ENCODE results near the gene MLLT3. TPM values are rescaled to one million over a fixed set of nuclear protein-coding genes. Genes with fewer than 3 reads are reported as not detected.

Gene MLLT3
- total and polyA plus RNA-seq, 8 donors = 6.5 to 48.7 (median 24.4) TPM

DNA sequence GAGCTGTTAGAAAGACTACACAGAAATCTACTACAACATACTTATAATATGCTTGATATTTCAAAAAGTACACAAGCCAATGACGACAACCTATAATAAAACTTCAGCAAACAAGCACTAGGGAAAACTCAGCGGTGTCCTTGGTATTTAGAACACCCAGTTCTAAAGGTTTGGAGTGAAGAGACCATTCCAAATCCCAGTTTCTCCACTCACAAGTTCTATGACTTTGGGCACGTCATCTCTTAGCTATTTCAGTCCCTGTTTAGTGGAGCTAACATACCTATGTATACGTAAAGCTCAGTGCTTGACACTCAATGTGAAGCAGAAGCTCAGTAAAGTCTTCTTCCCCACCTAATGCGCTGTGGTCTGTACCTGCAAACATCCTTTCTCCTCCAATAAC is 52.8 kb downstream of the MLLT3 start:
- Histone ChIP-seq H3K36me3 (no peaks in the 10 kb centered on the region), H3K27me3 (no peaks in the 10 kb centered on the region), H3K27ac (peak overlapping the region in 1 of 5 donors; percentile 18), H3K4me3 (no peak overlapping the region), H3K9me3 (no peaks in the 10 kb centered on the region), H3K4me1 (peaks cover 6 to 49% (median 29%) of the 10 kb centered on the region in 4 donors)
- DNase-seq = no peak
- no peak for TF ChIP-seq EP300 (IDR thresholded peaks at IDR 0.05)
- TF ChIP-seq POLR2AphosphoS5 (IDR thresholded peaks at IDR 0.05) = no peak
- no peak for TF ChIP-seq POLR2A (IDR thresholded peaks at IDR 0.05)
- TF ChIP-seq, protein P1, sequence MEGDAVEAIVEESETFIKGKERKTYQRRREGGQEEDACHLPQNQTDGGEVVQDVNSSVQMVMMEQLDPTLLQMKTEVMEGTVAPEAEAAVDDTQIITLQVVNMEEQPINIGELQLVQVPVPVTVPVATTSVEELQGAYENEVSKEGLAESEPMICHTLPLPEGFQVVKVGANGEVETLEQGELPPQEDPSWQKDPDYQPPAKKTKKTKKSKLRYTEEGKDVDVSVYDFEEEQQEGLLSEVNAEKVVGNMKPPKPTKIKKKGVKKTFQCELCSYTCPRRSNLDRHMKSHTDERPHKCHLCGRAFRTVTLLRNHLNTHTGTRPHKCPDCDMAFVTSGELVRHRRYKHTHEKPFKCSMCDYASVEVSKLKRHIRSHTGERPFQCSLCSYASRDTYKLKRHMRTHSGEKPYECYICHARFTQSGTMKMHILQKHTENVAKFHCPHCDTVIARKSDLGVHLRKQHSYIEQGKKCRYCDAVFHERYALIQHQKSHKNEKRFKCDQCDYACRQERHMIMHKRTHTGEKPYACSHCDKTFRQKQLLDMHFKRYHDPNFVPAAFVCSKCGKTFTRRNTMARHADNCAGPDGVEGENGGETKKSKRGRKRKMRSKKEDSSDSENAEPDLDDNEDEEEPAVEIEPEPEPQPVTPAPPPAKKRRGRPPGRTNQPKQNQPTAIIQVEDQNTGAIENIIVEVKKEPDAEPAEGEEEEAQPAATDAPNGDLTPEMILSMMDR (IDR thresholded peaks at IDR 0.05) = no peak
- intact Hi-C loops (cut with DNase I; ENCODE audit: low total_unique reads) = no loop called here
- 69 to 90% (median 80%) methylated on average over 5 of the region's 5 CpGs for WGBS, 5 donors

DNA sequence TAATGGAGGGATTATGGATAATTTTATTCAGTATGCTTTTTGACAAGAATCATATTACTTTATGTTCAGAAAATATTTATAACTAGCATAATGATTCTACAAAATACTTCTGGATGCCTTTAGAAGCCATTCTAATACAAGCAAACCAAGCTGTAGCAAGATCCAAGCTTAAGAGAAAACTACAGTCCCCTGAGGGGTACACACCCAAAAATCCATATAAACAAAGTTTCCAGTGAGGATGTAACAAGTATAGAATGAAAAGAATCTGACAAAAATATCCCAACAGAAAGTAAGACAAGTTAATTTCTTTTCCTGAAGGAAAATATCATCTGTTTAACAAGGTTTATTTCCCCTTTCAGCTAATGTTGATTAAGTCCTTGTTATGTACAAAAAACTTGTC is 53.9 kb downstream of the MLLT3 start:
- no peak overlapping the region for H3K27ac ChIP-seq
- H3K4me1 ChIP-seq = peaks cover 8 to 60% (median 33%) of the 10 kb centered on the region in 4 donors
- no peak overlapping the region for H3K4me3 ChIP-seq
- DNase-seq = no peak
- intact Hi-C loops (cut with DNase I; ENCODE audit: low total_unique reads) = no loop called here
- no peaks in the 10 kb centered on the region for H3K27me3 ChIP-seq
- no peaks in the 10 kb centered on the region for H3K36me3 ChIP-seq
- H3K9me3 ChIP-seq = no peaks in the 10 kb centered on the region
- TF ChIP-seq POLR2AphosphoS5 (IDR thresholded peaks at IDR 0.05) (no peak), POLR2A (IDR thresholded peaks at IDR 0.05) (no peak), EP300 (IDR thresholded peaks at IDR 0.05) (no peak)
- TF ChIP-seq, protein P1 (IDR thresholded peaks at IDR 0.05) = no peak

DNA sequence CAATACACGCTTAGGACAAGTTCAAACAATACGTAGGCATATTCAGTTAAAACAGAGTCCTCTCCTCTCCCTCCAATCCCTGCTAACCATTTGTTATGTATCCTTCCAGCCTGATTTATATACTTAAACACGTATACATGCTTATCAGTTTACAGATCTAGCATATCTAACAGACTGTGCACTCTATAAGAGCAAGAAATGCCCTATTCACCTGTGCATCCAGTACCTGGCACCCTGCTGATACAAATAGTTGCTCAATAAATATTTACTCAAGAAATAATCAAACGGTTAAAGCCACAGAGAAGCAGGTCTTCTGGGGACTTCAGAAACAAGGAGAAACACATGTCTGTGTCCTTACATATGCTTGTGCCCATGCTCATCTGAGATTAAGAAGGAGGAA is 55.9 kb downstream of the MLLT3 start:
- no peaks in the 10 kb centered on the region for H3K36me3 ChIP-seq
- intact Hi-C loops (cut with DNase I; ENCODE audit: low total_unique reads) = no loop called here
- 63 to 75% (median 71%) methylated on average over 4 of the region's 4 CpGs for WGBS, 5 donors
- no peaks in the 10 kb centered on the region for H3K27me3 ChIP-seq
- no peaks in the 10 kb centered on the region for H3K9me3 ChIP-seq
- H3K4me1 ChIP-seq = peaks cover 14 to 65% (median 47%) of the 10 kb centered on the region in 4 donors
- H3K4me3 ChIP-seq = no peak overlapping the region
- H3K27ac ChIP-seq = no peak overlapping the region
- no peak for TF ChIP-seq POLR2A (IDR thresholded peaks at IDR 0.05)
- TF ChIP-seq, protein P1 (IDR thresholded peaks at IDR 0.05) = no peak
- no peak for TF ChIP-seq POLR2AphosphoS5 (IDR thresholded peaks at IDR 0.05)
- no peak for TF ChIP-seq EP300 (IDR thresholded peaks at IDR 0.05)
- DNase-seq = no peak

DNA sequence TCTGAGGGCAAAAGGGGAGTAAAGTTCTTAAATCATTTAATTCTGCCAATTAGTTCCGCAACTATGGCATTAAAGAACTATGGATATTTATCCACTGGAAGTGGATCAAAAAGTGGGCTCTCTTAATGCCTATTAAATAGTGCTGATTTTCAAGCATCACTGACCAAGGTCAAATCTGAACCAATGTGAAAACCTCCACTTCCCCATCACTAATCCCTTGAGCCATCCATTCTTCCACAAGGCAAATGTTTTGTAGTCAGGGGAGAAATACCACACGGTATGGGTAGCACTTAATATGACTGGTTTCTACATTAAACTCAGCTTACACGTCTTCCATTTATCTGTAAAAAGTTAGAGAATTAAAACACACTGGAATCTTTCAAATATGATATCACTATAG is 57.6 kb downstream of the MLLT3 start:
- WGBS, 5 donors = 79 to 91% (median 86%) methylated on average over 3 of the region's 3 CpGs
- Histone ChIP-seq H3K9me3 (no peaks in the 10 kb centered on the region), H3K4me3 (no peak overlapping the region), H3K4me1 (peaks cover 14 to 60% (median 37%) of the 10 kb centered on the region in 4 donors), H3K27me3 (no peaks in the 10 kb centered on the region), H3K36me3 (no peaks in the 10 kb centered on the region), H3K27ac (no peak overlapping the region)
- TF ChIP-seq EP300 (IDR thresholded peaks at IDR 0.05) (no peak), POLR2A (IDR thresholded peaks at IDR 0.05) (no peak), POLR2AphosphoS5 (IDR thresholded peaks at IDR 0.05) (no peak)
- TF ChIP-seq, protein P1 (IDR thresholded peaks at IDR 0.05) = no peak
- intact Hi-C loops (cut with DNase I; ENCODE audit: low total_unique reads) = no loop called here
- no peak for DNase-seq
